GM12873 (cell line): ENCODE results near the gene TYMP.

Experiments
- CTCF ChIP-seq: IDR thresholded peaks from 2 replicates; pipeline ENCODE4 v1.5.1; 2012; ENCODE audit warnings: low read depth, mild to moderate bottlenecking, moderate library complexity, low read length, control low read depth; ENCODE audit not compliant: insufficient read depth; ENCODE audit errors: missing control alignments

TYMP gene

DNA sequence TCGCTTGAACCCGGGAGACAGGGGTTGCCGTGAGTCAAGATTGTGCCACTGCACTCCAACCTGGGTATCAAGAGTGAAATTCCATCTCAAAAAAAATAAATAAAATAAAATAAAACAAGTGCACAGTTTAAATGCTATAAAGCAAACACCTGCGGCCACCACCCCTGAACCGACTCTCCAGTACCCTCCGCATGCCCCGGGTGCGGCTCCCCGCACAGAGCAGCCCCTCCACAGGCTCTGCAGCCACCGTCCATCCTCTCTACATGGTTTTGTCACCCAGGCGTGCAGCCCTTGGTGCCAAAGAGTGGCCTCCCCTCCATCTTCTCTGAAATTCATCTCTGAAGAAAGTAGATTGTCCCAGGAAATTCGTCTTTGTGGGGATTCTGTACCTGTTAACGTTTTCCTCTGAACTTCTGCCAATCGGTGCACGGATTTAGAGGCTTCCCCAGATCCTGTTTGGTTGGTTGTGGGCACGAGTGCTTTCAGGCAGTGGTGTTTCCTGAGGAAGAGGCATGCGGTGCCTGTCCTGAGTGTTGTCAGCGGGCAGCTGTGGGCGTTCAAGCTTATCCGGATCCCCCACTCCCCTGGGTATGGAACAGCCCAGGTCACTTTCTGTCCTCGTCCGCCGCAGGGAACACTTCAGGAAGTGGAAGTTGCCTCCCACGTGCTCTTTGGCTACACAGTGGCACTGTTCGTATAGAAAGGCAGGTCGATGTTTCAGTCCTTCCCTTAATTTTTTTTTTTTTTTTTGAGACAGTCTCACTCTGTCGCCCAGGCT, 39.1 kb downstream of the TYMP start:
- no peak for TF ChIP-seq CTCF

GRCh38 chr22:50489363-50490243, 40.2 kb downstream of the TYMP start:
- TF ChIP-seq CTCF: no peak

DNA sequence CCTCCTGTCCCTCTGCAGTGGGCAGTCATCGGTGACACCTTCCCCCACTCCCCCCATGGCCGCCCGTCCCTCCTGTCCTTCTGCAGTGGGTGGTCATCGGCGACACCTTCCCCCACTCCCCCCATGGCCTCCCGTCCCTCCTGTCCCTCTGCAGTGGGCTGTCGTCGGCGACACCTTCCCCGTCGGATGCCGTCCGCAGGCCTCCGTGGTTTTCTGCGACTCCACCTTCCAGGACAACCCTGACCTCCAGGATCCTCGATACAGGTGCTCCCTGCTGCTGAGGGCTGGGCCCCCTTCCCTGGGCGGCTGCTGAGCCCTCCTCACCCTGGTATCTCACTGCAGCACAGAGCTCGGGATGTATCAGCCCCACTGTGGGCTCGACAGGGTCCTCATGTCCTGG, 40.9 kb downstream of the TYMP start:
- no peak for TF ChIP-seq CTCF

DNA sequence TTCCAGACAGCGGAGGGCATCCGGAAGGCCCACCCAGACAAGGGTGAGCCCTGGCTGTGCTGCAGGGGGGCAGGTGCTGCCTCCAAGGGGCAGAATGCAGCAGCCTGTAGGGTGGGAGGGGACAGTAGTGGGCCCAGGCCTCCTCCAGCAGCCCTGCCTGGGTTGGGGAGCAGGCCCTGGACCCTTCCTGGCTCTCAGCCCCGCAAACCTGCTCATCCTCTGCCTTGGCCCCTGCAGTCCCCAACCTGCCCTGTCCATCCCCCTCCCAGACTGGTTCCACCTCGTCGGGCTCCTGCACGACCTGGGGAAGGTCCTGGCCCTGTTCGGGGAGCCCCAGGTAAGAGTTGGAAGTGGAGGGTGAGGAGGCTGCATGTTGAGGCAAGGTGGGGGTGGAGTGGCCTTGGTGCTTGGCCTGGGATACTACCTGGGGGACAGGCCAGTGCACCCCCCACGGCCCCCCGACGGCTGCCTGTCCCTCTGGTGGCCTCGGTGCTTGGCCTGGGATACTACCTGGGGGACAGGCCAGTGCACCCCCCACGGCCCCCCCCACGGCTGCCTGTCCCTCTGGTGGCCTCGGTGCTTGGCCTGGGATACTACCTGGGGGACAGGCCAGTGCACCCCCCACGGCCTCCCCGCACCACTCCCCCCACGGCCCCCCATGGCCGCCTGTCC, 41.7 kb downstream of the TYMP start:
- TF ChIP-seq CTCF: no peak

- TF ChIP-seq CTCF: no peak
Observed at GRCh38 chr22:50487290-50488005, 42.4 kb downstream of the TYMP start.

- no peak for TF ChIP-seq CTCF
Observed at GRCh38 chr22:50486561-50487289, 43.1 kb downstream of the TYMP start, which contains the start of gene MIOX. TSS of gene MIOX (plus strand) at chr22:50486859. CDS start at chr22:50486898, 39 bp downstream.
